Esophagus squamous epithelium (tissue), 4 donors: ENCODE results near the gene GPC6.

Experiments used
- CTCF ChIP-seq, 6 experiments: fragments of 450-650 bp in 4 of 6; fragments of 200-600 bp in 2 of 6; sonication (generic) in 2 of 6; IDR thresholded peaks; one replicate each; pipeline ENCODE4 v1.5.1; 2016 to 2019; ENCODE audit warnings: antibody characterized with exemption in 6 of 6, mild to moderate bottlenecking in 4 of 6, moderate library complexity in 4 of 6
- POLR2A ChIP-seq, 4 donors: fragments of 450-650 bp; IDR thresholded peaks; one replicate each; pipeline ENCODE4 v1.6.1; 2017; ENCODE audit warnings: antibody characterized with exemption in 4 of 4, mild to moderate bottlenecking in 4 of 4, moderate library complexity in 3 of 4

- TF ChIP-seq CTCF (IDR thresholded peaks at IDR 0.05) (no peak), POLR2A (IDR thresholded peaks at IDR 0.05) (no peak)
Measured at GRCh38 chr13:94122300-94122915, 895.8 kb downstream of the GPC6 start.
